Mesendoderm (in vitro differentiated cells): ENCODE measurements around the gene TBC1D1.
A peak's percentile ranks its signal among the peaks of the same experiment; 100 is the strongest.

Source experiments
- DNase-seq: peaks from one replicate; pipeline ENCODE4 v3.0.0; 2013
- H2AK5ac ChIP-seq: 2 replicates; pipeline ENCODE4 v1.6.1; 2013; ENCODE audit warnings: low read length, inconsistent platforms
- H2BK120ac ChIP-seq: 2 replicates; pipeline ENCODE4 v1.6.1; 2013; ENCODE audit warnings: low read depth, mild to moderate bottlenecking, low read length, moderate library complexity, mixed read lengths
- H2BK15ac ChIP-seq: replicated peaks from 2 replicates; pipeline ENCODE4 v1.6.1; 2013; ENCODE audit warnings: low read depth, mild to moderate bottlenecking, moderate library complexity
- H2BK5ac ChIP-seq: 2 replicates; pipeline ENCODE4 v1.6.1; 2013; ENCODE audit warnings: low read length, inconsistent platforms
- H3K18ac ChIP-seq: 2 replicates; pipeline ENCODE4 v1.6.1; 2013; ENCODE audit warnings: mild to moderate bottlenecking, low read length, mixed read lengths
- H3K23ac ChIP-seq: one replicate; pipeline ENCODE4 v1.6.1; 2013; ENCODE audit warnings: low read length
- H3K27ac ChIP-seq: 2 replicates; pipeline ENCODE4 v1.5.1; 2013; ENCODE audit warnings: low read depth, mild to moderate bottlenecking, inconsistent platforms, low read length, moderate library complexity
- H3K27me3 ChIP-seq: 2 replicates; pipeline ENCODE4 v1.6.1; 2013; ENCODE audit warnings: low read length, control low read depth, mild to moderate bottlenecking, inconsistent platforms; ENCODE audit not compliant: insufficient read depth, poor library complexity
- H3K36me3 ChIP-seq: 2 replicates; pipeline ENCODE4 v1.6.1; 2013; ENCODE audit warnings: low read length, inconsistent platforms; ENCODE audit not compliant: control insufficient read depth, insufficient read depth
- H3K4ac ChIP-seq: one replicate; pipeline ENCODE4 v1.6.1; 2013; ENCODE audit warnings: low read depth, mild to moderate bottlenecking, low read length, moderate library complexity
- H3K4me1 ChIP-seq: 2 replicates; pipeline ENCODE4 v1.6.1; 2013; ENCODE audit warnings: low read depth, low read length, inconsistent platforms; ENCODE audit not compliant: control insufficient read depth
- H3K4me2 ChIP-seq: 2 replicates; pipeline ENCODE4 v1.6.1; 2013; ENCODE audit warnings: low read length
- H3K4me3 ChIP-seq: 2 replicates; pipeline ENCODE4 v1.5.1; 2013; ENCODE audit warnings: mild to moderate bottlenecking, low read length
- H3K56ac ChIP-seq: one replicate; pipeline ENCODE4 v1.6.1; 2013; ENCODE audit warnings: low read length
- H3K79me1 ChIP-seq: 2 replicates; pipeline ENCODE4 v1.6.1; 2013; ENCODE audit warnings: low read length, inconsistent platforms
- H3K79me2 ChIP-seq: 2 replicates; pipeline ENCODE4 v1.6.1; 2013; ENCODE audit warnings: mild to moderate bottlenecking, low read length; ENCODE audit not compliant: control insufficient read depth, insufficient read depth
- H3K9ac ChIP-seq: 2 replicates; pipeline ENCODE4 v1.6.1; 2013; ENCODE audit warnings: low read length, inconsistent platforms
- H4K5ac ChIP-seq: one replicate; pipeline ENCODE4 v1.6.1; 2013; ENCODE audit warnings: low read length
- H4K8ac ChIP-seq: one replicate; pipeline ENCODE4 v1.6.1; 2013; ENCODE audit warnings: low read depth, mild to moderate bottlenecking, control low read depth, low read length, moderate library complexity
- WGBS: extraction: QIAGEN DNeasy Blood & Tissue Kit; methylation state at CpG from one replicate; pipeline ENCODE4 v1.1.7; 2013; ENCODE audit warnings: low lambda C conversion rate, missing lambda C conversion rate; ENCODE audit not compliant: insufficient coverage; ENCODE audit errors: extremely low coverage; 5-methylcytosine and 5-hydroxymethylcytosine counted together

Gene TBC1D1

GRCh38 chr4:37988670-37989069, 97.8 kb downstream of the TBC1D1 start:
- Histone ChIP-seq H3K79me2 (peaks cover 30% of the 10 kb centered on the region), H4K5ac (no peak overlapping the region), H3K27ac (peak overlapping the region; percentile 16), H3K9ac (no peak overlapping the region), H3K4me2 (no peak overlapping the region), H3K36me3 (no peaks in the 10 kb centered on the region), H3K4ac (no peak overlapping the region), H3K4me1 (peaks cover 24% of the 10 kb centered on the region), H2BK120ac (peak overlapping the region; percentile 85), H2AK5ac (no peak overlapping the region), H3K79me1 (peaks cover 5% of the 10 kb centered on the region), H4K8ac (no peak overlapping the region), H2BK5ac (no peak overlapping the region), H3K56ac (peak overlapping the region; percentile 59), H3K23ac (no peak overlapping the region), H3K4me3 (no peak overlapping the region), H3K18ac (no peak overlapping the region), H2BK15ac (no peak overlapping the region), H3K27me3 (no peaks in the 10 kb centered on the region)
- peak; percentile 94 for DNase-seq
- WGBS, result no CpG with 5 or more reads among the region's 5 CpGs

GRCh38 chr4:37989398-37990260, 98.7 kb downstream of the TBC1D1 start:
- H3K27me3 ChIP-seq, result no peaks in the 10 kb centered on the region
- WGBS, result no CpG with 5 or more reads among the region's 8 CpGs
- peak overlapping the region; percentile 82 for H2BK120ac ChIP-seq
- no peak overlapping the region for H4K8ac ChIP-seq
- H3K4ac ChIP-seq, result no peak overlapping the region
- H3K4me3 ChIP-seq, result no peak overlapping the region
- H3K9ac ChIP-seq, result no peak overlapping the region
- H2BK5ac ChIP-seq, result no peak overlapping the region
- no peak overlapping the region for H3K27ac ChIP-seq
- H3K56ac ChIP-seq, result no peak overlapping the region
- H3K18ac ChIP-seq, result peak overlapping the region; percentile 71
- no peaks in the 10 kb centered on the region for H3K36me3 ChIP-seq
- H2BK15ac ChIP-seq, result peak overlapping the region; percentile 19
- no peak overlapping the region for H3K4me2 ChIP-seq
- H3K79me2 ChIP-seq, result peaks cover 25% of the 10 kb centered on the region
- peaks cover 28% of the 10 kb centered on the region for H3K4me1 ChIP-seq
- H3K23ac ChIP-seq, result no peak overlapping the region
- no peak overlapping the region for H2AK5ac ChIP-seq
- peaks cover 7% of the 10 kb centered on the region for H3K79me1 ChIP-seq
- DNase-seq, result no peak
- no peak overlapping the region for H4K5ac ChIP-seq

GRCh38 chr4:37990731-37991245, 99.9 kb downstream of the TBC1D1 start:
- Histone ChIP-seq H3K56ac (peak overlapping the region; percentile 2), H3K79me2 (peaks cover 30% of the 10 kb centered on the region), H3K27ac (no peak overlapping the region), H3K4ac (peak overlapping the region; percentile 71), H3K4me3 (no peak overlapping the region), H3K27me3 (no peaks in the 10 kb centered on the region), H3K4me2 (no peak overlapping the region), H3K4me1 (peaks cover 31% of the 10 kb centered on the region), H3K9ac (no peak overlapping the region), H2BK15ac (no peak overlapping the region), H4K8ac (no peak overlapping the region), H3K23ac (no peak overlapping the region), H3K18ac (no peak overlapping the region), H2BK5ac (no peak overlapping the region), H2AK5ac (no peak overlapping the region), H4K5ac (no peak overlapping the region), H3K36me3 (no peaks in the 10 kb centered on the region), H2BK120ac (peak overlapping the region; percentile 79), H3K79me1 (peaks cover 15% of the 10 kb centered on the region)
- no CpG with 5 or more reads among the region's 5 CpGs for WGBS
- DNase-seq, result no peak

GRCh38 chr4:37991623-37992410, 100.9 kb downstream of the TBC1D1 start:
- Histone ChIP-seq H3K79me1 (peaks cover 18% of the 10 kb centered on the region), H4K5ac (peak overlapping the region; percentile 59), H3K36me3 (no peaks in the 10 kb centered on the region), H2BK15ac (no peak overlapping the region), H3K4me2 (no peak overlapping the region), H3K18ac (peak overlapping the region; percentile 69), H3K27ac (no peak overlapping the region), H3K4me1 (peaks cover 32% of the 10 kb centered on the region), H4K8ac (no peak overlapping the region), H2BK5ac (no peak overlapping the region), H3K4me3 (no peak overlapping the region), H3K56ac (no peak overlapping the region), H3K23ac (no peak overlapping the region), H3K79me2 (peaks cover 30% of the 10 kb centered on the region), H3K27me3 (no peaks in the 10 kb centered on the region), H2AK5ac (no peak overlapping the region), H3K9ac (no peak overlapping the region), H2BK120ac (no peak overlapping the region), H3K4ac (peak overlapping the region; percentile 43)
- DNase-seq, result peak; percentile 61
- WGBS, result no CpG with 5 or more reads among the region's 8 CpGs

GRCh38 chr4:37993806-37994205, 102.9 kb downstream of the TBC1D1 start:
- Histone ChIP-seq H4K8ac (no peak overlapping the region), H3K23ac (no peak overlapping the region), H2AK5ac (no peak overlapping the region), H3K27me3 (no peaks in the 10 kb centered on the region), H3K4ac (peak overlapping the region; percentile 60), H3K18ac (no peak overlapping the region), H3K4me3 (no peak overlapping the region), H3K9ac (no peak overlapping the region), H3K56ac (no peak overlapping the region), H2BK5ac (no peak overlapping the region), H2BK15ac (no peak overlapping the region), H3K79me1 (peaks cover 22% of the 10 kb centered on the region), H3K36me3 (no peaks in the 10 kb centered on the region), H3K79me2 (peaks cover 39% of the 10 kb centered on the region), H2BK120ac (no peak overlapping the region), H3K27ac (no peak overlapping the region), H4K5ac (no peak overlapping the region), H3K4me1 (peaks cover 23% of the 10 kb centered on the region), H3K4me2 (no peak overlapping the region)
- peak; percentile 73 for DNase-seq
- no CpG with 5 or more reads among the region's 10 CpGs for WGBS
